ENCODE results near the gene DCBLD1. TPM values are rescaled to one million over a fixed set of nuclear protein-coding genes. Genes with fewer than 3 reads are reported as not detected.

The DCBLD1 gene
- total RNA-seq, 1 experiment from 2014 or later = 59.1 TPM

- no peaks in the 10 kb centered on the region for H3K9me3 ChIP-seq (replicated peaks)
- H3K27me3 ChIP-seq (replicated peaks) = no peaks in the 10 kb centered on the region
- no peak overlapping the region for H3K4me3 ChIP-seq
- peaks cover 54% of the 10 kb centered on the region for H3K36me3 ChIP-seq
- peaks cover 9% of the 10 kb centered on the region for H3K4me1 ChIP-seq (replicated peaks)
- no peak for DNase-seq (ENCODE audit: low read depth in 1 of 2, low spot score in 2 of 2)
- H3K27ac ChIP-seq = no peak overlapping the region
Measured at GRCh38 chr6:117531809-117532725, 49.6 kb downstream of the DCBLD1 start.

- H3K27me3 ChIP-seq (replicated peaks) = no peaks in the 10 kb centered on the region
- H3K4me1 ChIP-seq (replicated peaks) = peaks cover 9% of the 10 kb centered on the region
- H3K27ac ChIP-seq = no peak overlapping the region
- no peak for DNase-seq (ENCODE audit: low read depth in 1 of 2, low spot score in 2 of 2)
- H3K4me3 ChIP-seq = no peak overlapping the region
- no peaks in the 10 kb centered on the region for H3K9me3 ChIP-seq (replicated peaks)
- H3K36me3 ChIP-seq = peaks cover 66% of the 10 kb centered on the region
Measured at GRCh38 chr6:117533775-117534174, 51.3 kb downstream of the DCBLD1 start.

- Histone ChIP-seq H3K27ac (no peak overlapping the region; the same call in 1 of the 2 replicates), H3K27me3 (replicated peaks) (no peaks in the 10 kb centered on the region), H3K4me3 (no peak overlapping the region), H3K9me3 (replicated peaks) (no peaks in the 10 kb centered on the region), H3K4me1 (replicated peaks) (peaks cover 9% of the 10 kb centered on the region), H3K36me3 (peaks cover 77% of the 10 kb centered on the region)
- no peak for DNase-seq (ENCODE audit: low read depth in 1 of 2, low spot score in 2 of 2)
Measured at GRCh38 chr6:117534974-117535373, 52.5 kb downstream of the DCBLD1 start.

- no peak for DNase-seq (ENCODE audit: low read depth in 1 of 2, low spot score in 2 of 2)
- Histone ChIP-seq H3K9me3 (replicated peaks) (no peaks in the 10 kb centered on the region), H3K36me3 (peaks cover 86% of the 10 kb centered on the region)
Measured at GRCh38 chr6:117536317-117536716, 53.8 kb downstream of the DCBLD1 start.

GRCh38 chr6:117538615-117539014, 56.1 kb downstream of the DCBLD1 start:
- no peak overlapping the region for H3K4me3 ChIP-seq
- peaks cover 9% of the 10 kb centered on the region for H3K4me1 ChIP-seq (replicated peaks)
- no peak overlapping the region for H3K27ac ChIP-seq
- no peaks in the 10 kb centered on the region for H3K27me3 ChIP-seq (replicated peaks)
- no peaks in the 10 kb centered on the region for H3K9me3 ChIP-seq (replicated peaks)
- DNase-seq (ENCODE audit: low read depth in 1 of 2, low spot score in 2 of 2) = no peak
- H3K36me3 ChIP-seq = peaks cover 84% of the 10 kb centered on the region

More at GRCh38 chr6:117536317-117536716, 53.8 kb downstream of the DCBLD1 start:
- peaks cover 9% of the 10 kb centered on the region for H3K4me1 ChIP-seq (replicated peaks)
- no peaks in the 10 kb centered on the region for H3K27me3 ChIP-seq (replicated peaks)
- H3K27ac ChIP-seq = no peak overlapping the region
- no peak overlapping the region for H3K4me3 ChIP-seq

- peaks cover 90% of the 10 kb centered on the region for H3K36me3 ChIP-seq
- H3K27ac ChIP-seq = no peak overlapping the region
- peaks cover 9% of the 10 kb centered on the region for H3K4me1 ChIP-seq (replicated peaks)
- no peaks in the 10 kb centered on the region for H3K9me3 ChIP-seq (replicated peaks)
- no peak for DNase-seq (ENCODE audit: low read depth in 1 of 2, low spot score in 2 of 2)
- no peak overlapping the region for H3K4me3 ChIP-seq
- no peaks in the 10 kb centered on the region for H3K27me3 ChIP-seq (replicated peaks)
Measured at GRCh38 chr6:117540670-117541069, 58.2 kb downstream of the DCBLD1 start.

- no peaks in the 10 kb centered on the region for H3K27me3 ChIP-seq (replicated peaks)
- H3K36me3 ChIP-seq = peaks cover 92% of the 10 kb centered on the region
- no peaks in the 10 kb centered on the region for H3K4me1 ChIP-seq (replicated peaks)
- no peak for DNase-seq (ENCODE audit: low read depth in 1 of 2, low spot score in 2 of 2)
- H3K9me3 ChIP-seq (replicated peaks) = no peaks in the 10 kb centered on the region
- no peak overlapping the region for H3K4me3 ChIP-seq
- no peak overlapping the region for H3K27ac ChIP-seq
Measured at GRCh38 chr6:117542493-117542892, 60.0 kb downstream of the DCBLD1 start.

- H3K9me3 ChIP-seq (replicated peaks) = no peaks in the 10 kb centered on the region
- no peak overlapping the region for H3K27ac ChIP-seq
- no peak overlapping the region for H3K4me3 ChIP-seq
Measured at GRCh38 chr6:117544716-117545115, 62.2 kb downstream of the DCBLD1 start.

GRCh38 chr6:117545161-117545595, 62.7 kb downstream of the DCBLD1 start:
- peaks cover 25% of the 10 kb centered on the region for H3K4me1 ChIP-seq (replicated peaks)
- H3K36me3 ChIP-seq = peaks cover 85% of the 10 kb centered on the region
- no peak overlapping the region for H3K27ac ChIP-seq
- H3K27me3 ChIP-seq (replicated peaks) = no peaks in the 10 kb centered on the region
- DNase-seq (ENCODE audit: low read depth in 1 of 2, low spot score in 2 of 2) = no peak
- no peak overlapping the region for H3K4me3 ChIP-seq
- no peaks in the 10 kb centered on the region for H3K9me3 ChIP-seq (replicated peaks)

More at GRCh38 chr6:117544716-117545115, 62.2 kb downstream of the DCBLD1 start:
- H3K27me3 ChIP-seq (replicated peaks) = no peaks in the 10 kb centered on the region
- H3K4me1 ChIP-seq (replicated peaks) = peaks cover 20% of the 10 kb centered on the region
- DNase-seq (ENCODE audit: low read depth in 1 of 2, low spot score in 2 of 2) = no peak
- H3K36me3 ChIP-seq = peaks cover 85% of the 10 kb centered on the region

- H3K4me3 ChIP-seq = no peak overlapping the region
- peaks cover 71% of the 10 kb centered on the region for H3K36me3 ChIP-seq
- DNase-seq (ENCODE audit: low read depth in 1 of 2, low spot score in 2 of 2) = no peak
- no peak overlapping the region for H3K27ac ChIP-seq
- H3K27me3 ChIP-seq (replicated peaks) = no peaks in the 10 kb centered on the region
- peaks cover 34% of the 10 kb centered on the region for H3K4me1 ChIP-seq (replicated peaks)
- no peaks in the 10 kb centered on the region for H3K9me3 ChIP-seq (replicated peaks)
Measured at GRCh38 chr6:117546674-117547073, 64.2 kb downstream of the DCBLD1 start.

GRCh38 chr6:117547688-117548621, 65.5 kb downstream of the DCBLD1 start:
- H3K27ac ChIP-seq = peak overlapping the region; percentile 60
- H3K27me3 ChIP-seq (replicated peaks) = no peaks in the 10 kb centered on the region
- peaks cover 60% of the 10 kb centered on the region for H3K36me3 ChIP-seq
- no peaks in the 10 kb centered on the region for H3K9me3 ChIP-seq (replicated peaks)
- no peak overlapping the region for H3K4me3 ChIP-seq
- DNase-seq (ENCODE audit: low read depth in 1 of 2, low spot score in 2 of 2) = no peak
- peaks cover 34% of the 10 kb centered on the region for H3K4me1 ChIP-seq (replicated peaks)

- peaks cover 51% of the 10 kb centered on the region for H3K36me3 ChIP-seq
- peak overlapping the region; percentile 60 for H3K27ac ChIP-seq
- DNase-seq (ENCODE audit: low read depth in 1 of 2, low spot score in 2 of 2) = peak; percentile 76 to 86
- no peak overlapping the region for H3K4me3 ChIP-seq
- no peaks in the 10 kb centered on the region for H3K27me3 ChIP-seq (replicated peaks)
- H3K9me3 ChIP-seq (replicated peaks) = no peaks in the 10 kb centered on the region
- H3K4me1 ChIP-seq (replicated peaks) = peaks cover 34% of the 10 kb centered on the region
Measured at GRCh38 chr6:117548797-117549301, 66.4 kb downstream of the DCBLD1 start.

- no peak overlapping the region for H3K4me3 ChIP-seq
- no peaks in the 10 kb centered on the region for H3K27me3 ChIP-seq (replicated peaks)
- H3K4me1 ChIP-seq (replicated peaks) = peaks cover 34% of the 10 kb centered on the region
- peaks cover 44% of the 10 kb centered on the region for H3K36me3 ChIP-seq
- peak overlapping the region; percentile 60 for H3K27ac ChIP-seq
- DNase-seq (ENCODE audit: low read depth in 1 of 2, low spot score in 2 of 2) = no peak
- H3K9me3 ChIP-seq (replicated peaks) = no peaks in the 10 kb centered on the region
Measured at GRCh38 chr6:117549611-117550010, 67.1 kb downstream of the DCBLD1 start.
